H9 (cell line): ENCODE measurements around the gene RBP4. TPM values are rescaled to one million over a fixed set of nuclear protein-coding genes. Genes with fewer than 3 reads are reported as not detected.

ENCODE experiments used
- DNase-seq: peaks from one replicate; pipeline ENCODE4 v3.0.0-alpha.2; 2017
- H2AFZ ChIP-seq: one replicate; pipeline ENCODE4 v1.6.1; 2013; ENCODE audit warnings: mild to moderate bottlenecking, low read length, control low read depth, moderate library complexity
- H2AK5ac ChIP-seq: 2 replicates; pipeline ENCODE4 v1.6.1; 2013; ENCODE audit warnings: low read length, control low read depth, mixed read lengths; ENCODE audit not compliant: insufficient read length
- H2BK120ac ChIP-seq: one replicate; pipeline ENCODE4 v1.6.1; 2013; ENCODE audit warnings: low read depth, mild to moderate bottlenecking, low read length, control low read depth, inconsistent platforms; ENCODE audit not compliant: poor library complexity, severe bottlenecking
- H2BK12ac ChIP-seq: 2 replicates; pipeline ENCODE4 v1.6.1; 2013; ENCODE audit warnings: low read length, control low read depth, mixed read lengths, low read depth; ENCODE audit not compliant: insufficient read length
- H2BK15ac ChIP-seq: 2 replicates; pipeline ENCODE4 v1.6.1; 2013; ENCODE audit warnings: low read depth, low read length, control low read depth
- H2BK20ac ChIP-seq: one replicate; pipeline ENCODE4 v1.6.1; 2013; ENCODE audit warnings: low read depth, mild to moderate bottlenecking, low read length, control low read depth, inconsistent platforms; ENCODE audit not compliant: poor library complexity, severe bottlenecking
- H2BK5ac ChIP-seq: 2 replicates; pipeline ENCODE4 v1.6.1; 2013; ENCODE audit warnings: low read length, control low read depth, mixed read lengths; ENCODE audit not compliant: insufficient read length
- H3K14ac ChIP-seq: 2 replicates; pipeline ENCODE4 v1.6.1; 2013; ENCODE audit warnings: low read length, control low read depth; ENCODE audit not compliant: insufficient read depth
- H3K18ac ChIP-seq: 2 replicates; pipeline ENCODE4 v1.6.1; 2013; ENCODE audit warnings: low read depth, mild to moderate bottlenecking, mixed read lengths, low read length, control low read depth; ENCODE audit not compliant: insufficient read length
- H3K23ac ChIP-seq: 2 replicates; pipeline ENCODE4 v1.6.1; 2013; ENCODE audit warnings: low read length, control low read depth, mixed read lengths, low read depth; ENCODE audit not compliant: insufficient read length
- H3K23me2 ChIP-seq: 2 replicates; pipeline ENCODE4 v1.6.1; 2013; ENCODE audit warnings: low read depth, mild to moderate bottlenecking, mixed read lengths, low read length, control low read depth; ENCODE audit not compliant: insufficient read length, poor library complexity, severe bottlenecking
- H3K27ac ChIP-seq: 2 replicates; pipeline ENCODE4 v1.5.1; 2013; ENCODE audit warnings: low read length, control low read depth, mixed read lengths, low read depth; ENCODE audit not compliant: insufficient read length
- H3K27me3 ChIP-seq: 2 replicates; pipeline ENCODE4 v1.6.1; 2013; ENCODE audit warnings: low read length, control low read depth, inconsistent platforms; ENCODE audit not compliant: insufficient read depth
- H3K4ac ChIP-seq: 2 replicates; pipeline ENCODE4 v1.6.1; 2013; ENCODE audit warnings: low read depth, mild to moderate bottlenecking, control low read depth, inconsistent platforms, low read length, moderate library complexity
- H3K4me1 ChIP-seq: 2 replicates; pipeline ENCODE4 v1.6.1; 2013; ENCODE audit warnings: low read length, control low read depth, inconsistent platforms; ENCODE audit not compliant: insufficient read depth
- H3K4me2 ChIP-seq: 2 replicates; pipeline ENCODE4 v1.6.1; 2013; ENCODE audit warnings: low read length, control low read depth, mixed read lengths; ENCODE audit not compliant: insufficient read length, insufficient read depth
- H3K56ac ChIP-seq: 2 replicates; pipeline ENCODE4 v1.6.1; 2013; ENCODE audit warnings: low read depth, mild to moderate bottlenecking, mixed read lengths, low read length, control low read depth; ENCODE audit not compliant: insufficient read length
- H3K79me1 ChIP-seq: 2 replicates; pipeline ENCODE4 v1.6.1; 2013; ENCODE audit warnings: low read depth, mild to moderate bottlenecking, moderate library complexity, low read length, control low read depth, inconsistent platforms; ENCODE audit not compliant: insufficient read depth, poor library complexity, severe bottlenecking
- H3K79me2 ChIP-seq: 2 replicates; pipeline ENCODE4 v1.6.1; 2013; ENCODE audit warnings: low read length, control low read depth, inconsistent platforms; ENCODE audit not compliant: insufficient read depth
- H3K9ac ChIP-seq: 2 replicates; pipeline ENCODE4 v1.6.1; 2013; ENCODE audit warnings: low read length, control low read depth, mixed read lengths; ENCODE audit not compliant: insufficient read length; ENCODE audit errors: extremely low read depth
- H3K9me3 ChIP-seq: one replicate; pipeline ENCODE4 v1.6.1; 2013; ENCODE audit warnings: low read depth, low read length, inconsistent platforms; ENCODE audit not compliant: control insufficient read depth
- H3T11ph ChIP-seq: one replicate; pipeline ENCODE4 v1.6.1; 2013; ENCODE audit warnings: mild to moderate bottlenecking, low read length, control low read depth, inconsistent platforms
- H4K20me1 ChIP-seq: one replicate; pipeline ENCODE4 v1.6.1; 2013; ENCODE audit not compliant: control insufficient read depth, insufficient read length, insufficient read depth
- H4K5ac ChIP-seq: 2 replicates; pipeline ENCODE4 v1.6.1; 2013; ENCODE audit warnings: low read depth, mild to moderate bottlenecking, mixed read lengths, low read length, control low read depth; ENCODE audit not compliant: insufficient read length
- H4K8ac ChIP-seq: replicated peaks from 2 replicates; pipeline ENCODE4 v1.6.1; 2013; ENCODE audit warnings: low read length, control low read depth, mixed read lengths, low read depth; ENCODE audit not compliant: insufficient read length
- H4K91ac ChIP-seq: 2 replicates; pipeline ENCODE4 v1.6.1; 2013; ENCODE audit warnings: low read depth, mild to moderate bottlenecking, moderate library complexity, mixed read lengths, low read length, control low read depth; ENCODE audit not compliant: insufficient read length
- H3K27ac Mint-ChIP-seq, 3 experiments: 2 replicates in 2 of 3; 3 replicates in 1 of 3; pipeline ENCODE4 v1.8.0; 2020 to 2021; ENCODE audit warnings: mixed read lengths in 3 of 3, mild to moderate bottlenecking in 1 of 3, moderate library complexity in 1 of 3
- H3K27me3 Mint-ChIP-seq: 2 replicates; pipeline ENCODE4 v1.8.0; 2021; ENCODE audit warnings: low read depth, mild to moderate bottlenecking, moderate library complexity, mixed read lengths
- H3K36me3 Mint-ChIP-seq, 3 experiments: 2 replicates in 2 of 3; 3 replicates in 1 of 3; pipeline ENCODE4 v1.8.0; 2020 to 2021; ENCODE audit warnings: low read depth in 3 of 3, mixed read lengths in 3 of 3; ENCODE audit not compliant: insufficient read depth in 1 of 3
- H3K4me1 Mint-ChIP-seq, 2 experiments: 2 replicates each; pipeline ENCODE4 v1.8.0; 2020; ENCODE audit warnings: mixed read lengths in 2 of 2
- H3K4me3 Mint-ChIP-seq, 2 experiments: 2 replicates in 1 of 2; 3 replicates in 1 of 2; pipeline ENCODE4 v1.8.0; 2020 to 2021; ENCODE audit warnings: mild to moderate bottlenecking in 2 of 2, mixed read lengths in 2 of 2, moderate library complexity in 1 of 2
- H3K9me3 Mint-ChIP-seq, 2 experiments: 2 replicates in 1 of 2; 3 replicates in 1 of 2; pipeline ENCODE4 v1.8.0; 2020; ENCODE audit warnings: mild to moderate bottlenecking in 2 of 2, mixed read lengths in 2 of 2, moderate library complexity in 1 of 2
- WGBS: extraction: QIAGEN DNeasy Blood & Tissue Kit; methylation state at CpG from one replicate; pipeline ENCODE4 v1.1.7; 2013; ENCODE audit warnings: missing lambda C conversion rate, low lambda C conversion rate, mixed read lengths; ENCODE audit not compliant: insufficient read length; ENCODE audit errors: extremely low coverage; 5-methylcytosine and 5-hydroxymethylcytosine counted together
- total RNA-seq: library from RNA; stranded (reverse); gene quantifications from 2 replicates; pipeline ENCODE4 v1.2.1, GENCODE V29; 2021
- TF ChIP-seq, protein P1 (sequence below): fragments of 200-600 bp; sonication (generic); conservative IDR thresholded peaks from 3 replicates; pipeline ENCODE4 v1.8.0; 2021; ENCODE audit warnings: antibody characterized with exemption, mild to moderate bottlenecking

Gene RBP4
- total RNA-seq, 1 experiment from 2014 or later: not detected

DNA sequence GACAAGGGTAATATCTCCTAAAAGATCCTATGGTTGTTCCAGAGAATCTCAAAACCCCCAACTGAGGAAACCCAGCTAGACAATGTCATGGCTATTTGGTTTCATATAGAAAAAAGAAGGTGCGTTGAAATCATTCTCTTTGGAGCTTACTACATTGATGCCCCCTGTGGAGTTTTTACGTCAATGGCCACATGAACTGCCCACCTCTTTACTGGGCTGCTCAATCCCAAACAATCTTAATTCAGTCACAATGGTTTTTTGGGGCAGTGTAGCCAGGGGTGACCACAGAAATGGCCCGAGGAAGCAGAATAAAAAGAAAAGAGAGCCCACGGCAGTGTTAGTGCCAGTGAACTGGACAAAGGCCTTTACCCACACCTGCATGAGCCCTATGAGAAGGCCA, 7.8 kb downstream of the RBP4 start:
- no peak overlapping the region for H3K23ac ChIP-seq
- no peak overlapping the region for H2AFZ ChIP-seq
- H3K27me3 Mint-ChIP-seq: peaks cover 28% of the 10 kb centered on the region
- no peak overlapping the region for H3K56ac ChIP-seq
- no peaks in the 10 kb centered on the region for H3K23me2 ChIP-seq
- H4K91ac ChIP-seq: no peak overlapping the region
- peaks cover 21 to 25% of the 10 kb centered on the region in 2 experiments for H3K4me1 Mint-ChIP-seq
- no peak overlapping the region for H2BK120ac ChIP-seq
- no peak overlapping the region for H3K27ac ChIP-seq
- WGBS: no CpG with 5 or more reads among the region's 4 CpGs
- no peak overlapping the region for H2BK20ac ChIP-seq
- no peak overlapping the region for H3K4me2 ChIP-seq
- H3K79me2 ChIP-seq: no peaks in the 10 kb centered on the region
- H3K4me3 Mint-ChIP-seq: no peak overlapping the region
- no peak overlapping the region for H3K27ac Mint-ChIP-seq
- TF ChIP-seq, protein P1, sequence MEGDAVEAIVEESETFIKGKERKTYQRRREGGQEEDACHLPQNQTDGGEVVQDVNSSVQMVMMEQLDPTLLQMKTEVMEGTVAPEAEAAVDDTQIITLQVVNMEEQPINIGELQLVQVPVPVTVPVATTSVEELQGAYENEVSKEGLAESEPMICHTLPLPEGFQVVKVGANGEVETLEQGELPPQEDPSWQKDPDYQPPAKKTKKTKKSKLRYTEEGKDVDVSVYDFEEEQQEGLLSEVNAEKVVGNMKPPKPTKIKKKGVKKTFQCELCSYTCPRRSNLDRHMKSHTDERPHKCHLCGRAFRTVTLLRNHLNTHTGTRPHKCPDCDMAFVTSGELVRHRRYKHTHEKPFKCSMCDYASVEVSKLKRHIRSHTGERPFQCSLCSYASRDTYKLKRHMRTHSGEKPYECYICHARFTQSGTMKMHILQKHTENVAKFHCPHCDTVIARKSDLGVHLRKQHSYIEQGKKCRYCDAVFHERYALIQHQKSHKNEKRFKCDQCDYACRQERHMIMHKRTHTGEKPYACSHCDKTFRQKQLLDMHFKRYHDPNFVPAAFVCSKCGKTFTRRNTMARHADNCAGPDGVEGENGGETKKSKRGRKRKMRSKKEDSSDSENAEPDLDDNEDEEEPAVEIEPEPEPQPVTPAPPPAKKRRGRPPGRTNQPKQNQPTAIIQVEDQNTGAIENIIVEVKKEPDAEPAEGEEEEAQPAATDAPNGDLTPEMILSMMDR: no peak
- no peak overlapping the region for H3K4ac ChIP-seq
- H3K27me3 ChIP-seq: no peaks in the 10 kb centered on the region
- H3K79me1 ChIP-seq: no peaks in the 10 kb centered on the region
- H3K14ac ChIP-seq: no peak overlapping the region
- H4K8ac ChIP-seq: no peak overlapping the region
- no peak overlapping the region for H2AK5ac ChIP-seq
- no peak overlapping the region for H2BK12ac ChIP-seq
- H2BK5ac ChIP-seq: no peak overlapping the region
- no peaks in the 10 kb centered on the region for H3K9me3 Mint-ChIP-seq
- DNase-seq: no peak
- no peaks in the 10 kb centered on the region for H3K36me3 Mint-ChIP-seq
- H3T11ph ChIP-seq: no peak overlapping the region
- H4K5ac ChIP-seq: no peak overlapping the region
- H4K20me1 ChIP-seq: no peaks in the 10 kb centered on the region
- no peaks in the 10 kb centered on the region for H3K9me3 ChIP-seq
- H2BK15ac ChIP-seq: no peak overlapping the region
- H3K18ac ChIP-seq: no peak overlapping the region
- H3K4me1 ChIP-seq: no peaks in the 10 kb centered on the region; the same call in 1 of the 2 replicates
- H3K9ac ChIP-seq: no peak overlapping the region
